ENCODE data around the gene GNAS-AS1.

- TF ChIP-seq, protein P1, sequence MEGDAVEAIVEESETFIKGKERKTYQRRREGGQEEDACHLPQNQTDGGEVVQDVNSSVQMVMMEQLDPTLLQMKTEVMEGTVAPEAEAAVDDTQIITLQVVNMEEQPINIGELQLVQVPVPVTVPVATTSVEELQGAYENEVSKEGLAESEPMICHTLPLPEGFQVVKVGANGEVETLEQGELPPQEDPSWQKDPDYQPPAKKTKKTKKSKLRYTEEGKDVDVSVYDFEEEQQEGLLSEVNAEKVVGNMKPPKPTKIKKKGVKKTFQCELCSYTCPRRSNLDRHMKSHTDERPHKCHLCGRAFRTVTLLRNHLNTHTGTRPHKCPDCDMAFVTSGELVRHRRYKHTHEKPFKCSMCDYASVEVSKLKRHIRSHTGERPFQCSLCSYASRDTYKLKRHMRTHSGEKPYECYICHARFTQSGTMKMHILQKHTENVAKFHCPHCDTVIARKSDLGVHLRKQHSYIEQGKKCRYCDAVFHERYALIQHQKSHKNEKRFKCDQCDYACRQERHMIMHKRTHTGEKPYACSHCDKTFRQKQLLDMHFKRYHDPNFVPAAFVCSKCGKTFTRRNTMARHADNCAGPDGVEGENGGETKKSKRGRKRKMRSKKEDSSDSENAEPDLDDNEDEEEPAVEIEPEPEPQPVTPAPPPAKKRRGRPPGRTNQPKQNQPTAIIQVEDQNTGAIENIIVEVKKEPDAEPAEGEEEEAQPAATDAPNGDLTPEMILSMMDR (IDR thresholded peaks at IDR 0.05; ENCODE audit: insufficient read depth, low read length): peak; percentile 5
- TF ChIP-seq GABPA (IDR thresholded peaks at IDR 0.05; ENCODE audit: low read depth) (no peak), SPI1 (IDR thresholded peaks at IDR 0.05; ENCODE audit: borderline replicate concordance, low read depth) (no peak), POLR2AphosphoS5 (IDR thresholded peaks at IDR 0.05; ENCODE audit: low read depth) (no peak)
- TF ChIP-seq, protein P2, sequence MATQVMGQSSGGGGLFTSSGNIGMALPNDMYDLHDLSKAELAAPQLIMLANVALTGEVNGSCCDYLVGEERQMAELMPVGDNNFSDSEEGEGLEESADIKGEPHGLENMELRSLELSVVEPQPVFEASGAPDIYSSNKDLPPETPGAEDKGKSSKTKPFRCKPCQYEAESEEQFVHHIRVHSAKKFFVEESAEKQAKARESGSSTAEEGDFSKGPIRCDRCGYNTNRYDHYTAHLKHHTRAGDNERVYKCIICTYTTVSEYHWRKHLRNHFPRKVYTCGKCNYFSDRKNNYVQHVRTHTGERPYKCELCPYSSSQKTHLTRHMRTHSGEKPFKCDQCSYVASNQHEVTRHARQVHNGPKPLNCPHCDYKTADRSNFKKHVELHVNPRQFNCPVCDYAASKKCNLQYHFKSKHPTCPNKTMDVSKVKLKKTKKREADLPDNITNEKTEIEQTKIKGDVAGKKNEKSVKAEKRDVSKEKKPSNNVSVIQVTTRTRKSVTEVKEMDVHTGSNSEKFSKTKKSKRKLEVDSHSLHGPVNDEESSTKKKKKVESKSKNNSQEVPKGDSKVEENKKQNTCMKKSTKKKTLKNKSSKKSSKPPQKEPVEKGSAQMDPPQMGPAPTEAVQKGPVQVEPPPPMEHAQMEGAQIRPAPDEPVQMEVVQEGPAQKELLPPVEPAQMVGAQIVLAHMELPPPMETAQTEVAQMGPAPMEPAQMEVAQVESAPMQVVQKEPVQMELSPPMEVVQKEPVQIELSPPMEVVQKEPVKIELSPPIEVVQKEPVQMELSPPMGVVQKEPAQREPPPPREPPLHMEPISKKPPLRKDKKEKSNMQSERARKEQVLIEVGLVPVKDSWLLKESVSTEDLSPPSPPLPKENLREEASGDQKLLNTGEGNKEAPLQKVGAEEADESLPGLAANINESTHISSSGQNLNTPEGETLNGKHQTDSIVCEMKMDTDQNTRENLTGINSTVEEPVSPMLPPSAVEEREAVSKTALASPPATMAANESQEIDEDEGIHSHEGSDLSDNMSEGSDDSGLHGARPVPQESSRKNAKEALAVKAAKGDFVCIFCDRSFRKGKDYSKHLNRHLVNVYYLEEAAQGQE (IDR thresholded peaks at IDR 0.05; ENCODE audit: insufficient replicate concordance, low read depth): no peak
Observed at GRCh38 chr20:58868795-58869194, 18.1 kb upstream of the GNAS-AS1 start.
